Germinal center (tissue), 1 donor: ENCODE data around the gene BCL11B.

Experiments
- DNase-seq: peaks from one replicate; pipeline ENCODE4 v3.0.0; 2012; ENCODE audit warnings: mixed read lengths, low spot score

The BCL11B gene

DNA sequence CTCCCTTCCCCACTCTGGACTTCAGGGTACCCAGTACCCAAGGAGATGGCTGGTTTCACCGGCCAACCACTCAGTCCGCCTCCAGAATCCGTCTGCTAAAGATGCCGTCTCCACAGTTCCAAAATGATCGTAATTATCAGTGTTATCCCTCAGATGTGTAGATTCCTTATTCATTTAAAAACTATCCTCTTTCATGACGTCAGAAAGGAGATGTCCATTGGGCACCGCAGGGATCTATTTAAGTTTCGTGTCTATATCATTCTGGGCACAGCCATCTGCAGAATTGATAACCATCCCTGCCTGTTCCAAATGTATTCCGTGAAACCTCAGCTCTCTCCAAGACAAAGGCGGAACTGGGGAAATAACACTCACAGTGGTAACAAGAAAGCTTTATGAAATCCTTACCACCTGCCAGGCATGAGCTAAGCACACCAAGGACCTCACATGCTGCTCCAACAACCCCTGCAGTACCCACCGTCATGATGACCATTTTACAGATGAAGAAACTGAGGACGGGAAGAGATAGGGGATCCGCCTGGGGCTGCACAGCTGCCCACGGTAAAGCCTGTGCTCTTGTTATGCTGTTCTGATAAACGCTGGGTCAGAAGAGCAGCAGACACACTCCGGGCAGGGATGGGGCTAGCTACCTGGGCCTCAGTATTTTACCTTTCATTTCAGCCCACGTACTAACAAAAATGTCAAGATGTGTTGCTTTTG is 90.0 kb downstream of the BCL11B start:
- no peak for DNase-seq

DNA sequence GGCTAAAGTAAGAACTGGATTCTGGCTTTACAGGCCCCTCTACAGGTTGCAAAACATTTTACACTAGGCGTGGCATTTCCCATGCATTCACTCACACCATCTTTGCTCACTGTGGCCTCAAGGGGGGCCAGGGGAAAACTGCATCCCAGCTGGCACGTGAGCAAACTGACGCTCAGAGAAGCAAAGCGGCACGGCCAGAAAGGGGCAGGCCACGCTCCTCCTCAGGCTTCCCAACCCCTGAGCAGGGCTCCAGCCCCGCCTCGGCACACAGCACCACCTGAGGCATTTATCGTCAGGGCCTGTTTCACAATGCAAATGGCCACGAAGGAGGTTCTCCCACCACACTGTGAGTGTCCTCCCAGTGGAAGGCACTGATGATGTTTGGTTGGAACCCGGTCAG is 90.8 kb downstream of the BCL11B start:
- no peak for DNase-seq

- DNase-seq, result no peak
These were observed 92.1 kb downstream of the BCL11B start for GRCh38 chr14:99179946-99180345.

- no peak for DNase-seq
These were observed 92.5 kb downstream of the BCL11B start for GRCh38 chr14:99179506-99179905.

DNA sequence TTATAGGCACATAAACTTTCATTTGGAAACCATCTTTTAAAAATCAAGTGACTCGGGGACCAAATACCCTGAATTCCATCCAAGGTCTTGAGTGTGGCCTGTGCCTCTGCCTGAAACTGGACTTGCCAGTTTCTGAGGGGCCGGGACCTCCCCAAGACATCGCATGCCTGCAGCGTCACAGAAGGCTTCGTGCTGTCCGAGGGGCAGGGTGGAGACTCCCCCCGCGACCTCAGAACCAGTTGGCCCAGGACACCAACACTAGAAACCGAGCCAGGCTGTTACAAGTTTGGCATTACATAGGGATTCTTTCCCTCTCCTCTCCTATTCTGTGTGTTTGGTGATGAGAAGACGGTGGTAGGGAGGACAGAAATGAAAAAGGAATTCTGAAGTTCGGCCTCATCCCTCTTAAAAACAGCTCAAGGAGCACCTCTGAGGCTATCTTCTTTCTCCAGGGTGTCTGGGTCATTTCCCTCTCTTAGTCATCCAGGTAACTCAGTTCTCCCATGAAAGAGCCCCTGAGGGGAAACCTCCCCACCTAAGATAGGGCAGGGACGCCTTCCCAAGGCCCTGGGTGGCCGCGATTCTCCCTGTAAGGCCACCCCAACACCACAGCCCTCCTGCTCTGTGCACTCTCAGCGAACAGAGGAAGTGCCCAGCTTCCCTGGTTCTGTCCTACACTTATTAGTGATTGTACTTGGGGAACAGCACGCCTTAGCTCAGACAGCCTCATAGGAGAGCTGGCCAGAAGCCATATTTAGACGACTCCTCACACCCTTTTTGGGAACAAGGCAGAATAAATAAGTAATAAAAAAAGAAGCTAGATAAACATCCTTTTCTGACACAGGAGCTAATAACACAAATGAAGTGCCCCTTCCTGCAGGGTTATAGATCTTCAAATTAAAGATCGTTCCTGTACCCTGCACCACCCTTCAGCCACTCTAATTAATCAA is 93.8 kb downstream of the BCL11B start:
- DNase-seq, result no peak

DNA sequence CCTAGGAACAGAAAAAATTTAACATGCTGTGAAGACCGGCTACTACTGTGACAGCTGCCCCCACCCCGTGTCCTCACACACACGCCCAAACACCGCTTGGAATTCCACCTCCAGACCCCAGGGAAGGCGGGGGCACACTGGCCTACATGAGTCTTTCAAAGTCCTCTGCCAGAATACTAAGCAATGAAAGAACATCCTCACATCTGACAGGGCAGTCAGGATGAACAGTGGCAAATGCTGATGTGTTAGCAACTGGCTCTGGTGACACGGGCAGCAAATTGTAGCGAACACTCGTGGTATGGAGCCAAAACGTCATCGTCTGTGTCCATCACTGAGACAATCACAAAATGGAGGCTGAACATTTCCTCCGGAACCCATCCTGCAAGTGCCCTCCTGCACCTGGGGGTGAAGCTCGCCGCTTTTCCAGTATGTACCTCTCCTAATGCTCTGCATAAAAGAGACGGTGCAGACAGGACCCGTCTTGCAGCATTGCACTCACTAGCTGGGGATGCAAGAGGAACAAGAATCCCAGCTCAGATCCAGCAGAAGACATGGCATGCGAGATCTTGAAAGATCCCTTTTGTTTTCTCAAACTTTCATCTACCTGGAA is 94.8 kb downstream of the BCL11B start:
- DNase-seq, result no peak

DNA sequence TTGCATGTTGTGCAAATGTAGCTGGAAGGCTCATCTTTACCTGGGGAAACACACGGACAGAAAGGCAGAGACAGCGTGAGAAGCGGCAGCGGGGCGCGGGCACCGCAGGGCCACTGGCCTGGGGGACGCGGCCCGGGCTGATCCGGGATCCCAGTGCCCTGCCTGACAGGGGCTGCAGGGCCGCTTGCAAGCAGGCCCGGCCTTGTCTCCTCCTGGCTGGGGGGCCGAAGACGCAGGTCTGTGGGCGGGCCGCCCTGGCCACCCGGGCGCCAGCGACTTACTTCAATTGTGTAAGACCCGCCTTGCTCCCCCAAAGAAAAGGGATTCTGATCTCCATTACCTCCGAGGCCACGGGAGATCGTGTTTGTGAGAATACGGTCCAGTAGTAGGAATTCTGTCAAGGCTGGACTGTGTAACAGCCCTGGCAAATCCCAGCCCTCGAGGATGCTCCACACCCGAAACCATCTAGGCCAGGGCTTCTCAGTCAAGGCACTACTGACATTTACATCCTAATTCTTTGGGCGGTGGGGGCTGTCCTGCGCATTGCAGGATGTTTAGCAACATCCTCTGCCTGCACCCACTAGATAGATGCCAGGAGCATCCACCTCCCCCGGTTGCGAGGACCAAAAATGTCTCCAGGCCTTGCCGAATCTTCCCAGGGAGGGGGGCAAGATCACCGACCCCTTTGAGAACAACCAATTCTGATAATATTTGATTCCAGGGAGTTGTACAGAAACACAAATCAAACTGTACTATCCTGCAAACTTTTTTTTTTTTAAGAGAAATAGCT is 95.6 kb downstream of the BCL11B start:
- DNase-seq, result no peak

DNA sequence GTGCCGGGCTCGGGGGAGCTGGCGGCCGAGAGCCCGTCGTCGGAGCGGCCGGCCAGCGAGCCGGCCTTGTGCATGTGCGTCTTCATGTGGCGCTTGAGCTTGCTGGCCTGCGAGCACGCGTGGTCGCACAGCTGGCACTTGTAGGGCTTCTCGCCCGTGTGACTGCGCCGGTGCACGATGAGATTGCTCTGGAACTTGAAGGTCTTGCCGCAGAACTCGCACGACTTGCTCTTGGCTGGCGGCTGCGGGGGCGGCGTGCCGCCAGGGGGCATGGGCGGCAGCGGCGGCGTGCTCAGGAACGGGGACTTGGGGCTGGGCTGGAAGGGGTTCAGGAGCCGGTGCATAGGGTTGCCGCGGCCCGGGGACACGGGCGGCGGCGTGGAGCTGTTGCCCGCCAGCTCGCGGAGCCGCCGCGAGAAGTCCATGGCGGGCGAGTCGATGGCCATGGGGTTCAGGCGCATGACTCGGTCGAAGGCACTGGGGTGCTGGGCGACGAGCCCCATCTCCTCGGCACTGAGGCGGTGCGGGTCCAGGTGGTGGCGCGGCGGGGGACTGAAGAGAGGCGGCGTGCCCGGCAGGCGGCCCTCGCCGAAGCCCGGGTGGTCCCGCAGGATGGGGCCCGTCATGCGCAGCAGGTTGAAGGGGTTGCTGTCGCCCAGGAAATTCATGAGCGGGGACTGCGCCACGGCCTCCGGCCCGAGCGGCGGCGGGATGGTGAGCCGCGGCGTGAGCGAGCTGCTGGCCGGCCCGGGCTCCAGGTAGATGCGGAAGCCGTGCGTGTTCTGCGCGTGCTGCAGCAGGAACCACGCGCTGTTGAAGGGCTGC is 96.5 kb downstream of the BCL11B start:
- DNase-seq, result no peak

DNA sequence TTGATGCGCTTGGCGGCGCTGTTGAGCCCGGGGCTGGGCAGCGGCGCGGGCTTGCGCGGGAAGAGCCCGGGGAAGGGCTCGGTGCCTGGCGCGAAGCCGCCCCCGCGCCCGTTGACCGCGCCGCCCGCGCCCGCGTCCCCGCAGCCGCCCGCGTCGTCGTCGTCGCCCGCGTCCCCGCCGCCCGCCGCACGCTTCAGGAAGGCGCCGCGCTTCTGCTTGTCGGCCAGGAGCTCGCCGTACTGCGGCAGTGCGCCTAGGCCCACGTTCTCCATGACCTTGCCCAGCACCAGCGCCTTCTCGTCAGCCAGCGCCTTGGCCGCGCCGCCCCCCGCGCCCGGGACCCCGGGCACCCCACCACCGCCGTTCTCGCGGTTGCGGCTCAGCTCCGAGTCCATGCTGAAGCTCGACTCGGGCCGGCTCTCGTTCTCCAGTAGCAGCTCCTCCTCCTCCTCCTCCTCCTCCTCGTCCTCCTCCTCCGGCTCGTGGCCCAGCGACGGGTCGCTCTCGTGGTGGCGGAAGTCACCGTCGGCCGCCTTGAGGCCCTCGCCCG is 97.2 kb downstream of the BCL11B start:
- DNase-seq, result no peak

- no peak for DNase-seq
These were observed 97.8 kb downstream of the BCL11B start for GRCh38 chr14:99174081-99174769.

DNA sequence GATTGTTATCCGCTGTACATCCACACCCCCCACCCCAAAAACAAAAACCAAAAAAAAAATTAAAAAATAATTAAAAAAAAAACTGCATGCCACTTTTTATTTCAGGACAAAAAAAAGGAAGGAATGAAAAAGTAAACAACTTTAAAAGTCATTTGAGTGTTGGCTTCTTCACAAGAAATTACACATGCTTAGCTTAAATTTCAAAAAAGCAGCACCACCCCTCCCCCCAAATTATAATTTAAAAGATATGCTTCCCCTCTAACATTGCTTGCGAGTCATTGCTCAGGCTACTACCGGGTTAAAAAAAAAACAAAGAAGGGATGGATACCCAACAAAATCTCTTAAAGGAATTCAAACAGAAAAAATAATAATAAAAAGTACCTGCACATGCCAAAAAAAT is 98.5 kb downstream of the BCL11B start:
- no peak for DNase-seq

DNA sequence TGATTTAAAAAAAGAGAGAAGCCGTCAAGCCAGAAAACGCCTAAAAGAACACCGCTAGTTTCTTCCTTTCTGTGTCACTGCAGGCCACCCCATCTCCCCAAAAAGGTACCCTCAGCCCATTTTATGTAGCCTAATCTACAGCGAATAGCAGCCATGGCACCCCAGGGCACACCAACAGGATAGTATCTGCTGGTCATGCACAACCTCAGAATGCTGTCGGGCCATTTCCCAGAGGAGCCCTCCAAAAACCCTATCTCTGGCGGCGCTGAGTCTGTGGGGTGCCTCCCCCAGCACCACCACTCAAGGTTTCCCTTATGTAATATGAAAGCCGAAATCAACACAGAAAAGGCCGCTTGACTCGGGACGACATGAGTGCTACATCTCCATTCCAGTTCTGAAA is 98.9 kb downstream of the BCL11B start:
- no peak for DNase-seq

DNA sequence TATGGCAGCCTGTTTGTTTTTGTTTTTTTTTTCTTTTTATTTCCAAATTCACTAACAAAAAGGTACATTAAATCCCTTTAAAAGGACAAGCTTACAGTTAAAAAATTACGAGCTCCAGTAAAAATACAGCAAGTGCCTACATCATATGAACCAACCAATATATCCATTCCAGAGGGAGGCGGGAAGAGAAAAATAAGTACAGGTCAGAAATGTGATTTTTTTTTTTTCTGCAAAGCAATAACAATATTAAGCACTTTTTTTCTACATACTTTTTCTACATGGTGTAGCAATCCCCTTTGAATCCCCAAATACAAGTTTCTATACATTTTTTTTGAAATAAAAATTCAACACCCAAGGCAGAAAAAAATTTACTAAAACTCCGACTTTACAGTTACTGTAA is 100.6 kb downstream of the BCL11B start:
- DNase-seq, result no peak

- DNase-seq, result no peak
These were observed 102.1 kb downstream of the BCL11B start for GRCh38 chr14:99169776-99170356.

- DNase-seq, result no peak
These were observed 103.7 kb downstream of the BCL11B start for GRCh38 chr14:99168330-99168729.

GRCh38 chr14:99166506-99166905 is 105.5 kb downstream of the BCL11B start:
- DNase-seq, result no peak

DNA sequence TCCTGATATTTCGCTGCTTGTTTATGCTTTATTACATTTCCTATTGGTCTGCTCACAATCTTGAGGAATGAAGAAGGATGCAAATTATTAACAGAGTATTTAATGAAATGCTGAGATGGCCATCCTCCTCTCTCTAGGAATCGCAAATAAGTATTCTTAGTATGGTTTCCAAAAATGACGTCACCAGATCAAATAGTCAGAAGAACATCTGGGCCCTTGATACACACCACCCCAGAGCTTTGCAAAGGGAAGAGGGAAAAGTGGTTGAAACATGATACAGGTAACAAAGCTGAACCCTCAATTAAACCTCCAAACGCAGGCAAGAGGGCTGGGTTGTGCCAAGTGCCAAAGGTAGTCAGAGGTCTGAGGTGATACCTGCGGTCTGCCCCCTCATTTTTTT is 107.3 kb downstream of the BCL11B start:
- DNase-seq, result no peak

DNA sequence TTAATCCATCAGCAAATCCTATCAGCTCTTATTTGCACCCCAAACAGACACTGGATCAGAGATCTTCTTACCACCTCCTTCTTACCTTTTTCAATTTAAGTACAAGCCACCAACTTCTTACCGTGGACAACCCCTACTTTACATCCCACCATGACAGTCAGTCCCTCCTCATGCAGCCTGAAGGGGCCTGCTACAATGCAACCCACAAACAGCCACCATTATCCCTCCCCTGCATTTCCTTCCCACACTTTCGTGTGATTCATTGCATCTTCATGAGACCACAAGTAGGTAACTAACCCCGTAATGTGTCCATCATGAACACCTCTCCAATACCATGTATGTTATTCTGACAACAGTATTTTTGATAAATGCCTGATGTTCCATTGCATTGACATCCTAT is 108.6 kb downstream of the BCL11B start:
- no peak for DNase-seq

GRCh38 chr14:99159341-99160340 is 112.4 kb downstream of the BCL11B start:
- no peak for DNase-seq
